GM12878 (cell line): ENCODE measurements around the gene TK2. TPM values are rescaled to one million over a fixed set of nuclear protein-coding genes. Genes with fewer than 3 reads are reported as not detected.

Experiments used
- ATAC-seq: fragments of 200-7000 bp; cut with Tn5 transposase; 3 replicates; pipeline ENCODE4 v1.9.1; 2020; ENCODE audit warnings: mild to moderate bottlenecking, moderate library complexity
- BruUV-seq: library from RNA; stranded (reverse); fragments of 400-500 nt; replicated peaks from 2 replicates; lab custom pipeline; 2021; lab: Mats Ljungman, UMichigan
- CTCF ChIA-PET: fragments of 300-600 bp; sonication (Branson Sonifier 250); formaldehyde crosslinking; extraction: SDS; loops from one replicate; lab custom pipeline; 2021; ENCODE audit warnings: inconsistent platforms; lab: Yijun Ruan, JAX
- POLR2A ChIA-PET: fragments of 350-600 bp; formaldehyde crosslinking; extraction: SDS; loops from one replicate; lab custom pipeline; 2021; ENCODE audit warnings: inconsistent platforms; lab: Charles Lee
- RAD21 ChIA-PET: fragments of 300-600 bp; sonication (Branson Sonifier 250); formaldehyde crosslinking; loops from one replicate; lab custom pipeline; 2023; ENCODE audit warnings: antibody characterized with exemption; ENCODE audit not compliant: unreplicated experiment; lab: Charles Lee
- SMC1A ChIA-PET: fragments of 300-600 bp; sonication (Branson Sonifier 250); formaldehyde crosslinking; loops from one replicate; lab custom pipeline; 2023; ENCODE audit not compliant: unreplicated experiment, uncharacterized antibody; lab: Charles Lee
- DNase-seq: peaks from one replicate; pipeline ENCODE4 v3.0.0-alpha.2; 2011; ENCODE audit warnings: low read depth, low spot score
- FAIRE-seq: peaks from 3 replicates; lab custom pipeline; 2011; peaks lifted over from hg19 to GRCh38; lab: Jason Lieb, UNC
- H2AFZ ChIP-seq: 2 replicates; pipeline ENCODE4 v1.6.0; 2011; ENCODE audit warnings: low read depth, low read length, control low read depth; ENCODE audit not compliant: control insufficient read depth
- H3K27ac ChIP-seq: 2 replicates; pipeline ENCODE4 v1.5.1; 2011; ENCODE audit warnings: control low read depth; ENCODE audit not compliant: control insufficient read depth, insufficient read depth
- H3K27me3 ChIP-seq, 2 experiments: replicated peaks in 1 of 2; 2 replicates each; pipeline versions ENCODE4 v1.6.0 to v1.6.1; 2011; ENCODE audit warnings: low read length in 1 of 2; ENCODE audit not compliant: control insufficient read depth in 2 of 2, insufficient read depth in 2 of 2
- H3K36me3 ChIP-seq, 2 experiments: 2 replicates each; pipeline ENCODE4 v1.5.1; 2011; ENCODE audit warnings: low read length in 1 of 2; ENCODE audit not compliant: control insufficient read depth in 2 of 2, insufficient read depth in 2 of 2
- H3K4me1 ChIP-seq: 2 replicates; pipeline ENCODE4 v1.6.1; 2011; ENCODE audit warnings: mild to moderate bottlenecking, low read length, moderate library complexity, mixed read lengths; ENCODE audit not compliant: control insufficient read depth, insufficient read depth
- H3K4me2 ChIP-seq: 2 replicates; pipeline ENCODE4 v1.6.0; 2011; ENCODE audit warnings: control low read depth; ENCODE audit not compliant: control insufficient read depth, insufficient read depth
- H3K4me3 ChIP-seq: fragments of 200-600 bp; sonication (generic); 2 replicates; pipeline ENCODE4 v1.5.1; 2016
- H3K79me2 ChIP-seq: 2 replicates; pipeline ENCODE4 v1.6.0; 2011; ENCODE audit warnings: low read length; ENCODE audit not compliant: control insufficient read depth, insufficient read depth
- H3K9ac ChIP-seq: 2 replicates; pipeline ENCODE4 v1.8.0; 2011; ENCODE audit warnings: low read length, control low read depth, mixed read lengths; ENCODE audit not compliant: control insufficient read depth, insufficient read depth
- H3K9me3 ChIP-seq: replicated peaks from 3 replicates; pipeline ENCODE4 v1.5.1; 2011; ENCODE audit warnings: mild to moderate bottlenecking, low read length; ENCODE audit not compliant: control insufficient read depth, insufficient read depth
- H4K20me1 ChIP-seq: 2 replicates; pipeline ENCODE4 v1.6.0; 2011; ENCODE audit not compliant: control insufficient read depth, insufficient read depth
- BHLHE40 ChIP-seq, 2 experiments: fragments of 450-650 bp in 1 of 2; IDR thresholded peaks; 2 replicates each; pipeline ENCODE4 v1.6.1; 2011 to 2017; ENCODE audit warnings: low read depth in 2 of 2, borderline replicate concordance in 1 of 2, improper control_type of control experiment in 1 of 2, low read length in 1 of 2, mild to moderate bottlenecking in 1 of 2
- CHD1 ChIP-seq: IDR thresholded peaks from 2 replicates; pipeline ENCODE4 v1.6.1; 2012; ENCODE audit warnings: low read depth, low read length, improper control_type of control experiment
- JUNB ChIP-seq: IDR thresholded peaks from 2 replicates; pipeline ENCODE4 v1.6.1; 2016; ENCODE audit warnings: antibody characterized with exemption, mild to moderate bottlenecking
- SRF ChIP-seq, 2 experiments: IDR thresholded peaks; 2 replicates each; pipeline ENCODE4 v1.6.1; 2011; ENCODE audit warnings: low read depth in 2 of 2, low read length in 2 of 2, mild to moderate bottlenecking in 1 of 2, moderate library complexity in 1 of 2
- STAT3 ChIP-seq: IDR thresholded peaks from 2 replicates; pipeline ENCODE4 v1.6.1; 2011; ENCODE audit warnings: low read depth, low read length, improper control_type of control experiment
- WGBS: methylation state at CpG from one replicate; pipeline ENCODE4 v1.1.6; 2016; ENCODE audit warnings: low lambda C conversion rate; ENCODE audit not compliant: insufficient replicate concordance, insufficient coverage; ENCODE audit errors: missing lambda C conversion rate; 5-methylcytosine and 5-hydroxymethylcytosine counted together
- in situ Hi-C: fragments of 300-500 bp; cut with MboI; formaldehyde crosslinking; loops from 9 replicates; pipeline ENCODE4 v1.14.3; 2018; ENCODE audit warnings: mixed read lengths
- intact Hi-C: fragments of 100-400 bp; cut with micrococcal nuclease; formaldehyde crosslinking; loops from one replicate; pipeline ENCODE4 v1.14.2; 2022; ENCODE audit not compliant: unreplicated experiment
- polyA plus RNA-seq, 11 experiments: library from polyadenylated mRNA; depleted of rRNA in 4 of 11; unstranded in 6 of 11; stranded (reverse) in 5 of 11; fragments of >200 nt; fragmentation: Nextera tagmentation in 4 of 11; fragmentation: Illumina TruSeq in 1 of 11; extraction: Ambion mirVana in 4 of 11; extraction: Trizol in 1 of 11; gene quantifications; 1 replicate in 1 of 11; 2 replicates in 10 of 11; pipeline versions ENCODE4 v1.2.1 to v1.2.3, GENCODE V29; 2011 to 2016; ENCODE audit warnings: inconsistent platforms in 2 of 11, missing spikeins in 2 of 11, low read depth in 1 of 11
- total RNA-seq, 4 experiments: library from RNA; depleted of rRNA in 3 of 4; stranded (reverse); fragments of >200 nt in 3 of 4; fragmentation: Illumina TruSeq in 1 of 4; extraction: Trizol in 1 of 4; gene quantifications; 2 replicates each; pipeline versions ENCODE4 v1.2.1 to v1.2.3, GENCODE V29; 2013 to 2021
- TF ChIP-seq, protein P1 (sequence below): fragments of 450-650 bp; IDR thresholded peaks from 2 replicates; pipeline ENCODE4 v1.6.1; 2017; ENCODE audit warnings: mild to moderate bottlenecking, moderate library complexity

The TK2 gene
- total and polyA plus RNA-seq, 10 of the 15 experiments (the other 5 are each of a cell fraction or from before 2014, with no cell fraction given), result 1.3 to 12.4 (median 3.0) TPM

- FAIRE-seq (no peak), DNase-seq (no peak), ATAC-seq (no peak)
- Histone ChIP-seq H3K36me3 (no peaks in the 10 kb centered on the region), H3K9ac (no peak overlapping the region), H3K4me2 (no peak overlapping the region), H3K27ac (no peak overlapping the region), H3K9me3 (no peaks in the 10 kb centered on the region), H3K4me1 (peaks cover 3% of the 10 kb centered on the region; the same call in 1 of the 2 replicates), H4K20me1 (no peaks in the 10 kb centered on the region), H3K79me2 (no peaks in the 10 kb centered on the region), H3K4me3 (no peak overlapping the region), H2AFZ (no peak overlapping the region), H3K27me3 (no peaks in the 10 kb centered on the region)
- in situ Hi-C loops (no loop called here), intact Hi-C loops (no loop called here)
- POLR2A ChIA-PET, result interaction anchor here (0.9 to 1.8 kb wide), 2 partner anchors 14 to 42 kb away, joined by 3 to 5 read pairs; no protein-coding TSS in a partner anchor
- BruUV-seq, result no TSS peak
- TF ChIP-seq JUNB (no peak), CHD1 (no peak), SRF (IDR thresholded peaks at IDR 0.05; ENCODE audit: low read depth in 2 of 2, low read length in 2 of 2) (no peak), STAT3 (no peak), BHLHE40 (IDR thresholded peaks at IDR 0.05; ENCODE audit: borderline replicate concordance in 1 of 2, low read depth in 2 of 2, low read length in 1 of 2) (0 out of 4 replicates have a peak, but pooled peaks of 1 of the 2 experiments have one; percentile 5)
- TF ChIP-seq, protein P1, sequence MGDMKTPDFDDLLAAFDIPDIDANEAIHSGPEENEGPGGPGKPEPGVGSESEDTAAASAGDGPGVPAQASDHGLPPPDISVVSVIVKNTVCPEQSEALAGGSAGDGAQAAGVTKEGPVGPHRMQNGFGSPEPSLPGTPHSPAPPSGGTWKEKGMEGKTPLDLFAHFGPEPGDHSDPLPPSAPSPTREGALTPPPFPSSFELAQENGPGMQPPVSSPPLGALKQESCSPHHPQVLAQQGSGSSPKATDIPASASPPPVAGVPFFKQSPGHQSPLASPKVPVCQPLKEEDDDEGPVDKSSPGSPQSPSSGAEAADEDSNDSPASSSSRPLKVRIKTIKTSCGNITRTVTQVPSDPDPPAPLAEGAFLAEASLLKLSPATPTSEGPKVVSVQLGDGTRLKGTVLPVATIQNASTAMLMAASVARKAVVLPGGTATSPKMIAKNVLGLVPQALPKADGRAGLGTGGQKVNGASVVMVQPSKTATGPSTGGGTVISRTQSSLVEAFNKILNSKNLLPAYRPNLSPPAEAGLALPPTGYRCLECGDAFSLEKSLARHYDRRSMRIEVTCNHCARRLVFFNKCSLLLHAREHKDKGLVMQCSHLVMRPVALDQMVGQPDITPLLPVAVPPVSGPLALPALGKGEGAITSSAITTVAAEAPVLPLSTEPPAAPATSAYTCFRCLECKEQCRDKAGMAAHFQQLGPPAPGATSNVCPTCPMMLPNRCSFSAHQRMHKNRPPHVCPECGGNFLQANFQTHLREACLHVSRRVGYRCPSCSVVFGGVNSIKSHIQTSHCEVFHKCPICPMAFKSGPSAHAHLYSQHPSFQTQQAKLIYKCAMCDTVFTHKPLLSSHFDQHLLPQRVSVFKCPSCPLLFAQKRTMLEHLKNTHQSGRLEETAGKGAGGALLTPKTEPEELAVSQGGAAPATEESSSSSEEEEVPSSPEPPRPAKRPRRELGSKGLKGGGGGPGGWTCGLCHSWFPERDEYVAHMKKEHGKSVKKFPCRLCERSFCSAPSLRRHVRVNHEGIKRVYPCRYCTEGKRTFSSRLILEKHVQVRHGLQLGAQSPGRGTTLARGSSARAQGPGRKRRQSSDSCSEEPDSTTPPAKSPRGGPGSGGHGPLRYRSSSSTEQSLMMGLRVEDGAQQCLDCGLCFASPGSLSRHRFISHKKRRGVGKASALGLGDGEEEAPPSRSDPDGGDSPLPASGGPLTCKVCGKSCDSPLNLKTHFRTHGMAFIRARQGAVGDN, result no peak
- SMC1A ChIA-PET, result interaction anchor here (0.8 to 2.1 kb wide), 13 partner anchors 11 to 98 kb away, joined by 3 to 8 read pairs (median 3); no protein-coding TSS in a partner anchor
- RAD21 ChIA-PET, result interaction anchor here (0.6 to 2.8 kb wide), 9 partner anchors 9 to 102 kb away, joined by 3 to 6 read pairs (median 4); no protein-coding TSS in a partner anchor
- WGBS, result 27% methylated on average over 9 of the region's 9 CpGs
- CTCF ChIA-PET, result interaction anchor here (0.6 to 3.8 kb wide), 22 partner anchors 13 to 1046 kb away, joined by 3 to 12 read pairs (median 4); partner anchors contain the start of gene NAE1
Measured at GRCh38 chr16:66508914-66509496, 40.9 kb downstream of the TK2 start.
